Loucy (cell line): Measurements from ENCODE around the gene C6.

Experiments
- CTCF ChIP-seq: fragments of 200-600 bp; sonication (generic); conservative IDR thresholded peaks from 2 replicates; pipeline ENCODE4 v1.5.1; 2014; ENCODE audit warnings: mild to moderate bottlenecking, antibody characterized with exemption, low read length
- EZH2phosphoT487 ChIP-seq: fragments of 200-600 bp; IDR thresholded peaks from 2 replicates; pipeline ENCODE4 v1.6.1; 2018; ENCODE audit warnings: antibody characterized with exemption, mild to moderate bottlenecking, moderate library complexity, borderline replicate concordance

GRCh38 chr5:41143131-41143901, 70.0 kb downstream of the C6 start:
- no peak for TF ChIP-seq CTCF
- no peak for TF ChIP-seq EZH2phosphoT487
